ENCODE data around the gene LIG3. TPM values are rescaled to one million over a fixed set of nuclear protein-coding genes. Genes with fewer than 3 reads are reported as not detected.
"Not testable (repeated sequence)": the region's sequence is repeated elsewhere in the genome, so short reads cannot be mapped to it uniquely, and the experiment has no call there.

Gene LIG3
- 10 to 100 TPM; 48.3 to 48.7 TPM for total RNA-seq

- Mint-ChIP-seq H3K36me3 (peaks cover 10% of the 10 kb centered on the region), H3K27ac (peak within 1 kb of the TSS; percentile 93), H3K9me3 (no peaks in the 10 kb centered on the region)
Observed at GRCh38 chr17:34980353-34980680, at the start of gene LIG3. Gene LIG3 (plus strand): TSS chr17:34980512. CDS start chr17:34983006, 2,494 bp downstream.

DNA sequence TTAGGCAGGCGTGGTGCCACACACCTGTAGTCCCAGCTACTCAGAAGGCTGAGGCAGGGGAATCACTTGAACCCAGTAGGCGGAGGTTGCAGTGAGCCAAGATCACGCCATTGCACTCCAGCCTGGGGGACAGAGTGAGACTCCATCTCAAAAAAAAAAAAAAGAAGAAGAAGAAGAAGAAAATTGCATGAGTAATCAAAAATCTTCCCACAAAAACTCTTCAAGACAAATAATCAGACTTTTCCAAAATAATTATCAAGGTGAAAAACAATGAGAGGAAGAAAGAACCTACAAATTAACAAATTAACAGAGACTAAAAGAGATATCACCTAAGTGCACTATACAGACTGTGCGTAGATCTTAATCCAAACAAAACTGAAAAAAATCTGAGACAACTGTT is 29.5 kb upstream of the LIG3 start:
- DNase-seq; CTCF ChIA-PET; H3K4me1 Mint-ChIP-seq (ENCODE audit: low read depth); H3K27ac Mint-ChIP-seq; H3K9me3 Mint-ChIP-seq; H3K4me3 Mint-ChIP-seq; H3K36me3 Mint-ChIP-seq; intact Hi-C loops (cut with micrococcal nuclease); POLR2A ChIA-PET; H3K27me3 Mint-ChIP-seq: not testable (repeated sequence)

More at GRCh38 chr17:34980353-34980680, at the start of gene LIG3:
- Mint-ChIP-seq H3K4me3 (peak within 1 kb of the TSS; percentile 90), H3K27me3 (no peaks in the 10 kb centered on the region), H3K4me1 (ENCODE audit: low read depth) (peaks cover 52% of the 10 kb centered on the region)
- intact Hi-C loops (cut with micrococcal nuclease) = loop anchor here (1.0 to 5.0 kb wide), 7 partner anchors 42 to 557 kb away; partner anchors contain the start of genes RAD51D, RFFL and SLFN12L
- CTCF ChIA-PET = interaction anchor here (0.6 to 5.1 kb wide), 3 partner anchors 108 to 139 kb away, joined by 3 to 30 read pairs (median 14); partner anchors contain the start of gene RAD51D
- POLR2A ChIA-PET = interaction anchor here (0.8 to 3.4 kb wide), 7 partner anchors 12 to 395 kb away, joined by 3 to 13 read pairs (median 4); partner anchors contain the start of genes CCT6B, RFFL and ZNF830
- peak; percentile 97 for DNase-seq

DNA sequence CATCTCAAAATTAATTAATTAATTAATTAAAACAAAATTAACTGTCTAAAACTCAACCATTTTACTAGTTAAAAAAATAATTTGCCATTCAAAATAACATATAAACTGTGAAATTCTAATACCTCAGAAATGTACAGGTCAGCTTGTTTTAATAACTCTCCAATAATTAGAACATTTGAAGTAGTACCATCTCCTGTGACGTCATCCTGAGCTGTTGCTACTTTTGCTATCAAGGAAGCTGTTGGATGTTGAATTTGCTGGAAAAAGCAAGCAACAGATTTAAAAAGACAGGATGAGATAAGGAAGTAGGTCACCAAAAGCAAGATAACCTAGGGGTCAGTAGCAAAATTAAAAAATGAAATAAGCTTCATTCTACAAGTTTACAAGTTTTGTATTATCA is 21.9 kb upstream of the LIG3 start:
- Mint-ChIP-seq H3K4me3 (no peak overlapping the region), H3K9me3 (no peaks in the 10 kb centered on the region)
- POLR2A ChIA-PET = no interaction called here

GRCh38 chr17:34961093-34961911 is 19.0 kb upstream of the LIG3 start, which contains the start of the genes CCT6B and ZNF830:
Gene CCT6B (minus strand): TSS chr17:34961460. CDS start chr17:34961393, 67 bp downstream.
Gene ZNF830 (plus strand): TSS chr17:34961540. CDS start chr17:34961567, 27 bp downstream.
- H3K9me3 Mint-ChIP-seq = no peaks in the 10 kb centered on the region
- POLR2A ChIA-PET = interaction anchor here (0.6 to 1.9 kb wide), 4 partner anchors 13 to 125 kb away, joined by 3 to 13 read pairs (median 5); partner anchors contain the start of gene LIG3
- H3K4me3 Mint-ChIP-seq = peak within 1 kb of the TSS; percentile 100

More for the DNA sequence above, 21.9 kb upstream of the LIG3 start:
- intact Hi-C loops (cut with micrococcal nuclease) = no loop called here
- Mint-ChIP-seq H3K36me3 (peaks cover 11% of the 10 kb centered on the region), H3K4me1 (ENCODE audit: low read depth) (peaks cover 21% of the 10 kb centered on the region), H3K27me3 (no peaks in the 10 kb centered on the region), H3K27ac (no peak overlapping the region)
- CTCF ChIA-PET = no interaction called here
- no peak for DNase-seq

DNA sequence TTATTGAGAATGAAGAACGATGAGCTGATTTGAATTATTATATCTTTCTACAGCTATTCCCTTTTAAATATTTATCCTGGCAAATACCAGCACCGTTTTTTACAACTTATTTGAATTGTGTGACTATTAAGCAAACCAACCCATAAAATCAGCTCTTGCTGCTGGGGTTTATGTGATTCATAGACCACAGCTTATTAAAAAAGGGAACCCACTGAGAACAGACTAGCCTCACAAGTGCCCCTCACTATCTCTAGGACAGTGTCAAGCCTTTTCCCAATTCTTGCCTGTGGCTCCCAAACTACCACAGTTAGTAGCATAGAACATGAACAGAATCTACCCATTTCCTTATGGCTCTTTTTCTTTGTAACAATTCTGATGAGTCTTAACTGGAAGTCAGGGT is 6.1 kb upstream of the LIG3 start:
- ChIA-PET CTCF (interaction anchor here (1.0 kb wide), 1 partner anchor 101 kb away, joined by 6 read pairs; no protein-coding TSS in a partner anchor), POLR2A (interaction anchor here (1.2 to 1.6 kb wide), 2 partner anchors 14 to 89 kb away, joined by 4 to 5 read pairs; partner anchors contain the start of gene RFFL)
- Mint-ChIP-seq H3K27me3 (no peaks in the 10 kb centered on the region), H3K4me3 (no peak overlapping the region), H3K36me3 (peaks cover 3% of the 10 kb centered on the region), H3K4me1 (ENCODE audit: low read depth) (peaks cover 14% of the 10 kb centered on the region), H3K27ac (peak overlapping the region; percentile 47), H3K9me3 (no peaks in the 10 kb centered on the region)
- intact Hi-C loops (cut with micrococcal nuclease) = no loop called here
- DNase-seq = no peak

More at GRCh38 chr17:34961093-34961911, 19.0 kb upstream of the LIG3 start, which contains the start of the genes CCT6B and ZNF830:
- peaks cover 24% of the 10 kb centered on the region for H3K4me1 Mint-ChIP-seq (ENCODE audit: low read depth)
- intact Hi-C loops (cut with micrococcal nuclease) = no loop called here
- peak within 1 kb of the TSS; percentile 97 for H3K27ac Mint-ChIP-seq
- CTCF ChIA-PET = interaction anchor here (1.1 kb wide), 2 partner anchors 157 to 394 kb away, joined by 3 to 6 read pairs; no protein-coding TSS in a partner anchor
- H3K27me3 Mint-ChIP-seq = no peaks in the 10 kb centered on the region
- peaks cover 21% of the 10 kb centered on the region for H3K36me3 Mint-ChIP-seq
- peak; percentile 96 for DNase-seq

DNA sequence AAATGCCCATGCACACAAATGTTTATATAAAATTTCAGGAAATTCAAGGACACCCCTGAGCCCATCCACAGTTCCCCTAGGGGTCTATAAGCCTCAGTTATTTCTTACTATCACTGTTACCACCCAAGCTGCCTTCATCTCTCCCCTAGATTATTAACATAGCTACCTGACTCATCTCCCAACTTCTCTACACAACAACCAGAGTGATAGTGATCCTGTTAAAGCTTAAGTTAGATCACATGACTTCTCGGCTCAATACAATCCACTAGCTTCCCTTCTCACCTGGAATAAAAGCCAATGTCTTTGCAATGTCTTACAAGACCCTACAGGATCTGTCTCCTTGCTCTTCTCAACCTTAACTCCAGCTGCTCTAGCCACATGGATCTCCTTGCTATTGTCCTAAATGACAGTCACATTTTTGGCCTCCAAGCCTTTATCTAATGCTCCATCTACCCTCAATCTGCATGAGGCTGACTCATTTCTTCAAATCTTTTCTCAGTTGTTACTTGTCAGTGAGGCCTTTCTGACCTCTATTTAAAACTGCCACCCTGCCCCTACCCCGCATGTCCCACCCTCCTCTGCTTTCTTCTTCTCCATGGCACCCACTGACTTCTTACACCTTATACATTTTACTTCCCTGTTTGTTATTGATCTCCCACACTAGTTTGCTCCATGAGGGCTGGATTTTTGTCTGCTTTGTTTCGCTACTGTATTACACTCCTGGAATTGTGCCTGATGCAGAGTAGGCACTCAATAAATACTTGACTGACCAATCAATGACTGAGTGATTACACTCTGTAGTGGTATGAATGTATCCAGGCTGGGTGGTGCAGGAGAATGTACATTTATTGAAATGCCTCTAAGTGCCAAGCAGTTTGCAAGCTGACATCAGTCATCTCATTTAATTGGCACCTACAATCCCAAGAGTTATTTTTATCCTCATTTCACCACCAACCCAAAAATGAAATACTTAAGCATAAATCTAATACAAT is 5.2 kb upstream of the LIG3 start:
- ChIA-PET CTCF (interaction anchor here (1.2 kb wide), 1 partner anchor 22 kb away, joined by 3 read pairs; no protein-coding TSS in a partner anchor), POLR2A (interaction anchor here (1.2 to 1.6 kb wide), 2 partner anchors 14 to 89 kb away, joined by 4 to 5 read pairs; partner anchors contain the start of gene RFFL)
- H3K36me3 Mint-ChIP-seq = no peaks in the 10 kb centered on the region
- peak overlapping the region; percentile 47 for H3K27ac Mint-ChIP-seq
- intact Hi-C loops (cut with micrococcal nuclease) = no loop called here
- peaks cover 23% of the 10 kb centered on the region for H3K4me1 Mint-ChIP-seq (ENCODE audit: low read depth)
- H3K9me3 Mint-ChIP-seq = no peaks in the 10 kb centered on the region
- H3K4me3 Mint-ChIP-seq = no peak overlapping the region
- no peaks in the 10 kb centered on the region for H3K27me3 Mint-ChIP-seq
- no peak for DNase-seq

DNA sequence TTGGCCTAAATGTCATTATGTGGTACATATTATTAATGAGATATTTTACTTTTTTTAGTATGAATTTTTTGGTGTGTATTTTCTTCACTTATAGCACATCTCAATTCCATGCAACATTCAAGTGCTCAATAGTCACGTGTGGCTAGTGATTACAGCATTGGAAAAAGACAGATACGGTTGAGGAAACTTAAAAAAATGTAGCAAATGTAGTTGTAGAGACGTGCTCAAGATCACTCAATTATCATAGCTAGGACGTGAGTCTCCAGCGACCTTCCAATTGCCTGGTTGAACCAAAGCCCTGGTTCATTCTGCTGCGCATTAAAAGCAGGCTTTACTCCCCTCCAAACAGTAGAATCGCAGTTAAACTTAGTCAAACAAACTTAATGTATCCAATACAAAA is 1.2 kb upstream of the LIG3 start:
- H3K9me3 Mint-ChIP-seq = no peaks in the 10 kb centered on the region
- H3K4me1 Mint-ChIP-seq (ENCODE audit: low read depth) = peaks cover 54% of the 10 kb centered on the region
- H3K27me3 Mint-ChIP-seq = no peaks in the 10 kb centered on the region
- no peak for DNase-seq
- H3K36me3 Mint-ChIP-seq = peaks cover 7% of the 10 kb centered on the region
- intact Hi-C loops (cut with micrococcal nuclease) = no loop called here
- ChIA-PET CTCF (interaction anchor here (0.6 to 5.1 kb wide), 4 partner anchors 18 to 140 kb away, joined by 3 to 30 read pairs (median 4); partner anchors contain the start of gene RAD51D), POLR2A (interaction anchor here (1.9 to 3.4 kb wide), 2 partner anchors 18 to 67 kb away, joined by 4 to 13 read pairs; partner anchors contain the start of genes CCT6B and ZNF830)
- no peak overlapping the region for H3K4me3 Mint-ChIP-seq
- H3K27ac Mint-ChIP-seq = peak overlapping the region; percentile 93

DNA sequence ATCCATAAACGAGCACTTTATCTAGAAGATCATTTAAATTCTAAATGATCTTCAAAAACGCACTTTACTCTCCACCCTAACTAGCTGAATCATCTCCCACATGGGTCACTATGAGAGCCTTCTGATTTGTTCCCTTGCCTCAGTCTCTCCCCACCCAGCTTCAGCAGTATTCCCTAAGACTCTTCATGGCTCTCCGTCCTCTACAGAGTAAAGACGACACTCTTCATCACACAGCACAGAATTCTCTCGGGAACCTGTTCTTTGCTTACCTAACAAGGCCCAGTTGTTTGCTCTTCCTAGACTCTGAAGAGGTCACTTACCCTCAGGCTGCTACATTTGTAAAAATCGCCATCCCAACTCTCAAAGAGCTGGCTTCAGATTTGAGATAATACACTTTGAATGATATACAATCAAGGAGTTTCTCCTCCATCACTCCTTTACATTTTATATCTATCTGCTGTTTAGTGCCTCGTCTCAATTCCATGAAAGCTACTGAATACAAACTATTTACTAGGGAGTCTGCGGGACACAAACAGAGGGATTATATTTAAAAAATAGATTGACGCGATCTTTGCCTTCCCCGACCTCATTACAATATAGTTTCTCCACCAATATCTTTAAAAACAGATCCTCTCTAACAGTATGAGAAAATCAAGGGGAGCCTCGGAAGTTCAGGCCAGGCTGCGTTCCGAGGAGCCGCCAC is 511 bp upstream of the LIG3 start:
- peak overlapping the region; percentile 93 for H3K27ac Mint-ChIP-seq
- CTCF ChIA-PET = interaction anchor here (0.6 to 5.1 kb wide), 5 partner anchors 17 to 342 kb away, joined by 3 to 30 read pairs (median 4); partner anchors contain the start of gene RAD51D
- peak overlapping the region; percentile 90 for H3K4me3 Mint-ChIP-seq
- intact Hi-C loops (cut with micrococcal nuclease) = loop anchor here (1.0 to 5.0 kb wide), 7 partner anchors 42 to 558 kb away; partner anchors contain the start of genes RAD51D, RFFL and SLFN12L
- no peaks in the 10 kb centered on the region for H3K27me3 Mint-ChIP-seq
- peaks cover 10% of the 10 kb centered on the region for H3K36me3 Mint-ChIP-seq
- H3K4me1 Mint-ChIP-seq (ENCODE audit: low read depth) = peaks cover 52% of the 10 kb centered on the region
- POLR2A ChIA-PET = interaction anchor here (0.8 to 3.4 kb wide), 7 partner anchors 12 to 395 kb away, joined by 3 to 13 read pairs (median 4); partner anchors contain the start of genes CCT6B, RFFL and ZNF830
- no peaks in the 10 kb centered on the region for H3K9me3 Mint-ChIP-seq
- no peak for DNase-seq

GRCh38 chr17:34980681-34981537 is 597 bp downstream of the LIG3 start:
- peaks cover 10% of the 10 kb centered on the region for H3K36me3 Mint-ChIP-seq
- no peaks in the 10 kb centered on the region for H3K9me3 Mint-ChIP-seq
- CTCF ChIA-PET = interaction anchor here (0.6 to 5.1 kb wide), 9 partner anchors 17 to 438 kb away, joined by 3 to 30 read pairs (median 3); partner anchors contain the start of gene RAD51D
- peak overlapping the region; percentile 93 for H3K27ac Mint-ChIP-seq
- H3K4me3 Mint-ChIP-seq = peak overlapping the region; percentile 90
- H3K27me3 Mint-ChIP-seq = no peaks in the 10 kb centered on the region
- peak; percentile 78 for DNase-seq
- POLR2A ChIA-PET = interaction anchor here (0.8 to 3.4 kb wide), 9 partner anchors 13 to 394 kb away, joined by 3 to 13 read pairs (median 4); partner anchors contain the start of genes CCT6B, RFFL and ZNF830
- intact Hi-C loops (cut with micrococcal nuclease) = loop anchor here (1.0 to 5.0 kb wide), 7 partner anchors 41 to 556 kb away; partner anchors contain the start of genes RAD51D, RFFL and SLFN12L
- H3K4me1 Mint-ChIP-seq (ENCODE audit: low read depth) = peaks cover 52% of the 10 kb centered on the region

Data from activated CD4-positive, alpha-beta memory T cell treated with anti-CD3 and anti-CD28 coated beads for 36 hours (primary cell).